NT2/D1 (cell line): ENCODE data around the gene SLC20A1.

Source experiments
- SUZ12 ChIP-seq: IDR thresholded peaks from 2 replicates; pipeline ENCODE4 v1.6.1; 2011; ENCODE audit not compliant: insufficient read length, insufficient read depth; ENCODE audit errors: extremely low read depth
- YY1 ChIP-seq: IDR thresholded peaks from 2 replicates; pipeline ENCODE4 v1.6.1; 2011; ENCODE audit not compliant: insufficient read length, insufficient read depth
- ZNF274 ChIP-seq: IDR thresholded peaks from 2 replicates; pipeline ENCODE4 v1.6.1; 2011; ENCODE audit warnings: mild to moderate bottlenecking, low read depth, low read length

GRCh38 chr2:112642966-112643365, 2.8 kb upstream of the SLC20A1 start:
- TF ChIP-seq SUZ12 (no peak), YY1 (no peak), ZNF274 (no peak)
